Mesodermal cell (in vitro differentiated cells): Measurements from ENCODE around the gene APOB.

Experiments
- H3K27ac ChIP-seq: 2 replicates; pipeline ENCODE4 v1.7.0; 2013; ENCODE audit warnings: mild to moderate bottlenecking, low read depth, low read length, moderate library complexity; ENCODE audit not compliant: severe bottlenecking
- H3K36me3 ChIP-seq: 2 replicates; pipeline ENCODE4 v1.7.1; 2013; ENCODE audit warnings: mild to moderate bottlenecking, low read length, moderate library complexity; ENCODE audit not compliant: control insufficient read depth, insufficient read depth
- H3K4me1 ChIP-seq: one replicate; pipeline ENCODE4 v1.7.1; 2013; ENCODE audit warnings: mild to moderate bottlenecking, low read length; ENCODE audit not compliant: insufficient read depth, control insufficient read depth, poor library complexity, severe bottlenecking
- H3K4me3 ChIP-seq: 2 replicates; pipeline ENCODE4 v1.7.0; 2013; ENCODE audit warnings: low read length, control low read depth, mild to moderate bottlenecking; ENCODE audit not compliant: insufficient read depth, poor library complexity, severe bottlenecking; ENCODE audit errors: extremely low read depth
- H3K9me3 ChIP-seq: 2 replicates; pipeline ENCODE4 v1.7.1; 2013; ENCODE audit warnings: mild to moderate bottlenecking, low read length, moderate library complexity; ENCODE audit not compliant: control insufficient read depth
- WGBS, 2 experiments: methylation state at CpG; one replicate each; pipeline ENCODE4 v1.1.5; 2013; ENCODE audit warnings: missing lambda C conversion rate in 2 of 2; ENCODE audit not compliant: insufficient coverage in 2 of 2; 5-methylcytosine and 5-hydroxymethylcytosine counted together

APOB gene

DNA sequence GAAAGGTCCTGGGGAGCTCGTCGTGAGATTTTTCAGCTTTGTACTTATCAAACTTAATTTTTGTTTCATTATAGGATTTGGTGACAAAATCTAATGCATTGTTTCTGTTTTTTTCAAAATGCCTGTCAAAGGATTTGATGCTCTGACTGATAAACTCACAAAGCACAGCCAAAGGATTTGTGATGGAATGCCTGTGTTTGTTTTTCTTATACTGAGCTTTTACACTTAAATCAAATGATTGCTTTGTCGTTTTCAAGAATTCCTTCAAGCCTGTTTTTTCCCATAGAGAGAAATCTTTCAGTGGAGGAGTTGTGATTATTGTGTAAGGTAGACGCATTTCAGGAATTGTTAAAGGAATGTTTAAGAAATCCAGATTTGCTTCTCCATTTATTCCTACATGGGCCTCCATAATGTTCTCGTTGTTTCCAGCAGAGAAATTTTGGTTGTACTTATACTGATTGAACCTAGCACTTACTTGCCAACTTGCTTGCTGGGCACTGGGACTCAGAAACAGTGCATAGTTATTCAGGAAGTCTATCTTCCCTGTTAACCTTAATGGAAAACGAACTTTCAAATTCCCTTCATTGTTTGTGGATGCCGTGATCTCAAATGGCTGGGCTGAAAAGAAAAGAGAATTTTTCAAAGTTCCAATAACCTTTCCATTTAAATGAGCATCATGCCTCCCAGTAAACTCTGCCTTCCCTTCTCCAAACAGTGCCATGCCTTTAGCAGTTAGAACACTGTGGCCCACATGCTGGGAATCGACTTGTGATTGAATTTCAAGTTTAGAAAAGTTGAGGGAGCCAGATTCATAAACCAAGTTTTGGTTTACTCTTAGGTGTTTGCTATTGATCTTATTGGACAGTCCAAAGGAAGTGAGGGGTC, 36.5 kb downstream of the APOB start:
- Histone ChIP-seq H3K9me3 (no peaks in the 10 kb centered on the region), H3K27ac (no peak overlapping the region), H3K4me1 (no peaks in the 10 kb centered on the region), H3K36me3 (no peaks in the 10 kb centered on the region), H3K4me3 (no peak overlapping the region)
- WGBS, 2 experiments: 97 to 100% methylated on average over 3 of the region's 8 CpGs

DNA sequence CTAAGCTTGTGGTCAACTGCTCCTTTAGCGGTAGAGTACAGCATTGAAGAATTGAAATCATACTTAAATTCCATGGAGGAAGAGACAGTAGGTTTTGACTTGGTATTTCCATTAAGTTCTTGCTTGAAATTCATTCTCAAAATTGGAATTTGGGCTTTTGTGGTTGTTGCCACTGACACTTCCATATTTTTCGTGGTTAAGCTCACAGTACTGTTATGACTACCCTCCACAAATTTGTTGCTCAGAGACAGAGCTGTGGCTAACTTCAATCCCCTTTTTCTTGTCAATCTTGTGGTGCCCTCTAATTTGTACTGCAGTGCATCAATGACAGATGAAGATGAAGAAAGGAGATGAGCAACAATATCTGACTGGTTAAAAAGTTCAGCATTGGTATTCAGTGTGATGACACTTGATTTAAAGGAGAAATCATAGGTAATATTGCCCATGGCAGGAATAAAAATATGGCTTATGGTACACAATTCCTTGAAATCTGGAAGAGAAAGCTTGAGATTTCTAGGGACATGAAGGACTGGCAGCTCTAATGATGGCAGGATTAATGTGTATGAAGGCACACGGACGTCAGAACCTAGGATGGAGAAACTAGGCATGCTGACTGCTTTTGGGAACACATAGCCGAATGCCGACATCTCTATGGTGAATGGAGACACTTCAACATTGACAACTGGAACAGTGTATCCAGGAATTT, 37.3 kb downstream of the APOB start:
- 78 to 79% methylated on average over 6 of the region's 6 CpGs for WGBS, 2 experiments
- no peaks in the 10 kb centered on the region for H3K9me3 ChIP-seq
- no peak overlapping the region for H3K4me3 ChIP-seq
- no peaks in the 10 kb centered on the region for H3K4me1 ChIP-seq
- no peaks in the 10 kb centered on the region for H3K36me3 ChIP-seq
- H3K27ac ChIP-seq: no peak overlapping the region

DNA sequence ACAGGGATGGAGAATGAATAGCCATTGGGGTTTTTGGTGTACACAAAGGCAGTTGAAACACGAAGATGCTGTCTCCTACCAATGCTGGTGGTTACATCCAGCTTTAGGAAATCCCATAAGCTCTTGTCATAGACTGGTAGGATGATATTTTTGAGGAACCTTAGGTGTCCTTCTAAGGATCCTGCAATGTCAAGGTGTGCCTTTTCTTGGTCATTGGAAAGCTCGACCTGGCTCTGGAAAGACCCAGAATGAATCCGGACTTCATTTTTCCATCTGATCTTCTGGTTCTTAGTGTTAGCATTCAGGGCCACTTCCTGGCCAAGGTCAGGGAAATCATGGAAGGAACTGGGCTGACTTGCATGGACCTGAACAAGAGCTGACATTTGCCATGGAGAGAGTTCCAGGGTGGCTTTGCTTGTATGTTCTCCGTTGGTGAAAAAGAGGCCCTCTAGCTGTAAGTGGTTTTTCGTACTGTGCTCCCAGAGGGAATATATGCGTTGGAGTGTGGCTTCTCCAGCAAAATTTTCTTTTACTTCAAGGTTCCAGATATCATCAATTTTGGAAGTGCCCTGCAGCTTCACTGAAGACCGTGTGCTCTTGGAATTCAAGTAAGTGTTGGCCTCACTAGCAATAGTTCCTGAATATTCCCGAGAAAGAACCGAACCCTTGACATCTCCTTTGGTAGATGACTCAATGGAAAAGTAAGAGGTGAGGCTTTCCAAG, 38.0 kb downstream of the APOB start:
- Histone ChIP-seq H3K9me3 (no peaks in the 10 kb centered on the region), H3K36me3 (no peaks in the 10 kb centered on the region), H3K4me3 (no peak overlapping the region), H3K4me1 (no peaks in the 10 kb centered on the region), H3K27ac (no peak overlapping the region)
- 93 to 96% methylated on average over 7 to 8 of the region's 9 CpGs for WGBS, 2 experiments

DNA sequence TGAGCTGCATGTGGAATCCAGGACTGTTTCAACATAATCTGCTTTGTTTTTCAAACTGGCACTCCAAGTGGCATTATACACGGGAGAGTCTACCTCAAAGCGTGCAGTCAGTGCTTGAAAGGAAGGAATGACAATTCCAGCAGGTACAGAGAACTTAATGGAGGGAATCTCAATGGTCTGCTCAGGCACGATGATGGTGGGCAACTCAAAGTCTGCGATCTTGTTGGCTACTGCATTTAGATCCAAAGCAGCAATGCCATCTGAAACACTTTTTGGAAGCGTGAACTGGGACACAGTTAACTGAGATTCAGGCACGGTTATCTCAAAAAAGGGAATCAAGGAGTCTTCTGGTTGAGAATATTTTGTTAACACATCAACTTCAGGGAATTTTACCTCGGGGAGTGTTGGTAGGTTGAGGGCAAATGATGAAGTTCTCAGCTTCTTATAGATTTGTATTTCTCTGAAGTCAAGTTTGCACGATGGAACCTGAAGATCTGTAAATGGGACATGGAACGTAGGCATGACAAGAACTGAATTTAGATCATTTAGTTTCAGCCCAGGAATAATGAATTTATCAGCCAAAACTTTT, 38.7 kb downstream of the APOB start:
- Histone ChIP-seq H3K4me3 (no peak overlapping the region), H3K4me1 (no peaks in the 10 kb centered on the region), H3K27ac (no peak overlapping the region), H3K9me3 (no peaks in the 10 kb centered on the region), H3K36me3 (no peaks in the 10 kb centered on the region)
- WGBS, 2 experiments: 84 to 94% methylated on average over 7 of the region's 9 CpGs

DNA sequence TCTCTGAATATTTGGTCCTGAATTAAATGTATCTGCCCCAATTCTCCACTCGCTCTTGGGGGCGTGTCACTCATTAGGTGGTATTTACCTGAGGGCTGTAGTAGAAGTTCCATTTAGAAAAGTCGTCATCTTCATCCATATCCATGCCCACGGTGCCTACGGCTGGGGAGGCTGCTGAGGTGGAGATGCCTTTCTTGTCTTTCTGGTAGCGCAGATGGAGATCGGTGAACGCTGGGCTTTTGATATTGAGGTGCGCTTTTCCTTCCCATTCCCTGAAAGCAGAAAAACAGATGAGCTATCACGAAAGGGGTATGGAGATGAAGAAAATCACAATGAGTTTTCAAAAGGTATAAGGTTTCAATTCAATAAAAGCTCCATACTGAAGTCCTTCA, 39.7 kb downstream of the APOB start:
- WGBS, 2 experiments: 91 to 96% methylated on average over 6 to 8 of the region's 10 CpGs
- H3K36me3 ChIP-seq: no peaks in the 10 kb centered on the region
- no peaks in the 10 kb centered on the region for H3K4me1 ChIP-seq
- H3K4me3 ChIP-seq: no peak overlapping the region
- H3K9me3 ChIP-seq: no peaks in the 10 kb centered on the region
- no peak overlapping the region for H3K27ac ChIP-seq

DNA sequence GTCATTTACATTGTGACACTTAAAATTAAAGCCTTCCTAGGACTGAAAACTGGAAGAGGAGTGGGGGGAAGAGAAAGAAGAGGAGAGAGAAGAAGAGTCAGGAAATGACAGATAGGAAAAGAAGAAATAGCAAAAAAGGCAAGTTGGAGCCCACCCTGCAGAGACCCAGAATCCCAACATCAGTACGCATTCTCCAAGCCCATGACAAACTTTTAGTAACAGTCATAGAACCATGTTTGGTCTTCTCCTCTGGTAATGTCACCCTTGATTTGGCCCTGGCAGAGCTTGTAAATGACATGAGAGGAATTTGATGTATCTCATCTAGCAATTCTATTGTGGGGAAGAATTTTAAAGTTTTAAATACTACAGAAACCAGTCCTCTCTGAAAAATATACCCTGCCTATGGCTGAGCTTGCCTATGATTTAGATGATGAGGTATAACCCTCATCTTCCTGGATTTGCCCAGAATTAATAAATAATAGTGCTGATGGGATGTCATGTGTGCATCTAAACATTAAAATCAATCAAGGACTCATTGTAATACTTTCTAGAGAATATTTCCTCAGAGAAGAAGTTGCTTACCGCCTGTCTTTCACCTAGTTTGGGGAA, 40.2 kb downstream of the APOB start:
- H3K4me3 ChIP-seq: no peak overlapping the region
- H3K9me3 ChIP-seq: no peaks in the 10 kb centered on the region
- H3K36me3 ChIP-seq: no peaks in the 10 kb centered on the region
- H3K27ac ChIP-seq: no peak overlapping the region
- no peaks in the 10 kb centered on the region for H3K4me1 ChIP-seq
- WGBS, 2 experiments: 100% methylated on average over 1 of the region's 2 CpGs; no CpG with 5 or more reads in 1 of the 2 experiments

DNA sequence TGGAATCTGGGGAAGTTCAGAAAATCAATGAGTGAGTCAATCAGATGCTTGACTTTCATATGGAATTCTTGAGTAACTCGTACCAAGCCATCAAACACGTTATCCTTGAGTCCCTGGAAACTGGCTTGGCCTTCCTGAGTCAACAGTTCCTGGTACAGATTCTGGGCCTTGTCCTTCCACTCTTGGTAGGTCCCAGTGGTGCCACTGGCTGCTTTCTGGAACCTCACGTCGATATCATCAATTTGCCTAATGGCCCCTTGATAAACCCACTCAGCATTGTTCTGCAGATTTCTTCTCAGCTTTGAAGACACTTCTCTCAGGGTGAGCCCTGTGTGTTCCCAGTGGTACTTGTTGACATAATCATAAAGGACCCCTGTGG, 41.1 kb downstream of the APOB start:
- no peak overlapping the region for H3K4me3 ChIP-seq
- WGBS, 2 experiments: 62 to 77% methylated on average over 4 of the region's 4 CpGs
- no peaks in the 10 kb centered on the region for H3K9me3 ChIP-seq
- no peak overlapping the region for H3K27ac ChIP-seq
- H3K36me3 ChIP-seq: no peaks in the 10 kb centered on the region
- no peaks in the 10 kb centered on the region for H3K4me1 ChIP-seq

DNA sequence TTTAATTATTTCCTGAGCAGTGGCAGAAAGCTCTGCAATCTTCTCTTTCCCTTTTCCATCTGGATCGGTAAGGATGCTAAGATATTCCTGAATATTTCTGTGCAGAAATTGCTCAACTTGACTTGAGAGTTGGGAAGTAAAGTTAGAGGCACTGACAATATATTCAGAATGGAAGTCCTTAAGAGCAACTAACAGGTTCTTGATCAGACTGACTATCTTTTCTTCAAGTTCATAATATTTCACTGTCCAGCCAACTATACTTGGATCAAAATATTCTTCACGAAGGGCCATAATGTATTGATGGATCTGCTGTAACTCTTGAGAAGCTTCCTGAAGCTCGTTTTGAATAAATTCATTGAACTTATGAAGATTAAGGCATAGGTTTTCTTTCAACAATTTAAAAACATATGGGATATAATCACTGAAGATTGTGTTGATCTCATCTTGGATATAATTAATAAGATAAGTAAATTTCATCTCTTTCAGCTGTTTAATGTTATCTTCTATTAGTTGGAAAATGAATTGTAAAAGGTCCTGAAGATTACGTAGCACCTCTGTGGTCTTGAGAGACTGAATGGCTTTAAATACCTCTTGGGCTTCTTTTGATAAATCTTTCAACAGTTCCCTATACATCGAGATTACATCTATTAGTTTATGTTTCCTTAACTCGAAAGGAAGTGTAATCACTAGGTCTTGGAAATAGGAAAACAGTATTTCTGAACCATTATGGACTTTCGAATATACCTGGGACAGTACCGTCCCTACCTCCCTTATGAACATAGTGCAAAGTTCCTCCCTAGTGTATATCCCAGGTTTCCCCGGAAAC, 41.7 kb downstream of the APOB start:
- WGBS, 2 experiments: 85 to 100% methylated on average over 1 to 2 of the region's 9 CpGs
- no peaks in the 10 kb centered on the region for H3K4me1 ChIP-seq
- no peaks in the 10 kb centered on the region for H3K36me3 ChIP-seq
- H3K9me3 ChIP-seq: no peaks in the 10 kb centered on the region
- H3K4me3 ChIP-seq: no peak overlapping the region
- no peak overlapping the region for H3K27ac ChIP-seq

DNA sequence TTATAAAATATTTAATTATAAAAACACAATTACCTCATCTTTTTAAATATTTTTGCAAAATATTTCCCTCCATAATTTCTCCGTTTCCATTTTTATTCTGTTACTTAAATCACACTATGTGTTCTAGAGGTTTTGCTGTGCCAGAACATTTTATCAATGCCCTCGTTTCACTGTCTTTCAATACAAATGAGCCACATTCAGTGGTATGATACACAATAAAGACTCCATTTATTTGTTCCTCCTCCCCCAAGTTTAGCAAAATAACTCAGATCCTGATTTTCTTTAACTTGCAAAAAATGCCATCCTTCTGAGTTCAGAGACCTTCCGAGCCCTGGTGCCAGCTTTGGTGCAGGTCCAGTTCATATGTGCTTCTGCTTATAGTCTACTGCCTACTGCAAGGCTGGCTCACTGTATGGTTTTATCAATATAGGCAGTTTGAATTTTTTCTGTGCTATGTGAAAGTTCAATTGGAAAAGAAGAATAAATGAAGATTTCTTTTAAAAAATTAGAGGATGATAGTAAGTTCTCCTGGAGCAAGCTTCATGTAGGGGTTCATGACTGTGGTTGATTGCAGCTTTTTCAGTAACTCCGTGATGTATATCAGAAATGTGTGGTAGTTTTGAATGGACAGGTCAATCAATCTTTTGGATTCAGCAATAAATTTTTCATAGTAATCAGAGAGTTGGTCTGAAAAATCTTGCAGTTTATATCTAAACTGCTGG, 42.5 kb downstream of the APOB start:
- H3K4me1 ChIP-seq: no peaks in the 10 kb centered on the region

More for the DNA sequence above, 42.5 kb downstream of the APOB start:
- Histone ChIP-seq H3K9me3 (no peaks in the 10 kb centered on the region), H3K4me3 (no peak overlapping the region), H3K36me3 (no peaks in the 10 kb centered on the region), H3K27ac (no peak overlapping the region)
- WGBS, 2 experiments: 87 to 100% methylated on average over 2 to 3 of the region's 4 CpGs
